Hepatocyte (in vitro differentiated cells): Measurements from ENCODE around the gene DYRK1A.

Source experiments
- EZH2 ChIP-seq: fragments of 200-600 bp; sonication (generic); IDR thresholded peaks from 2 replicates; pipeline ENCODE4 v1.6.1; 2016; ENCODE audit warnings: antibody characterized with exemption, mild to moderate bottlenecking, borderline replicate concordance
- TF ChIP-seq, protein P1 (sequence below): fragments of 200-600 bp; sonication (generic); IDR thresholded peaks from 2 replicates; pipeline ENCODE4 v1.5.1; 2016; ENCODE audit warnings: antibody characterized with exemption, mild to moderate bottlenecking; ENCODE audit not compliant: poor library complexity

DNA sequence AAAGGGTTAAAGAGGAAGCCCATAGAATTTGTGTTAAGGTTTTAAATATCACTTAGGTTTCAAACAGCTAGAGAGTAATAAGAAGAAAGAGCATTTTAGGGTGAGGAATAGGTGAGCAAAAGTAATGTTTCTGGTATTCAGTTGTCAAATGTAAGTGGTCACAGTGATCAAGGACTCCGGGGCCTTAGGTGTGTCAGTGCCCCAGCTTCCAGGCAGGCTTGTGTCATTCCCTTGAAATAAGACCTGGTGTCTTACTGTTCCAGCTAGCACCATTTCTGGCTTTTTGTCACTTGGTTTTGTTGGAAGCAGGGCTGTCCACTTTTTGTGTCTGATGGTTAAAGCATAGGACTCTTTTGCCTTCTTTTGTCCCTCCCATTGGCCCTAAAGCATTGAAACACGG, 69.6 kb downstream of the DYRK1A start:
- TF ChIP-seq, protein P1, sequence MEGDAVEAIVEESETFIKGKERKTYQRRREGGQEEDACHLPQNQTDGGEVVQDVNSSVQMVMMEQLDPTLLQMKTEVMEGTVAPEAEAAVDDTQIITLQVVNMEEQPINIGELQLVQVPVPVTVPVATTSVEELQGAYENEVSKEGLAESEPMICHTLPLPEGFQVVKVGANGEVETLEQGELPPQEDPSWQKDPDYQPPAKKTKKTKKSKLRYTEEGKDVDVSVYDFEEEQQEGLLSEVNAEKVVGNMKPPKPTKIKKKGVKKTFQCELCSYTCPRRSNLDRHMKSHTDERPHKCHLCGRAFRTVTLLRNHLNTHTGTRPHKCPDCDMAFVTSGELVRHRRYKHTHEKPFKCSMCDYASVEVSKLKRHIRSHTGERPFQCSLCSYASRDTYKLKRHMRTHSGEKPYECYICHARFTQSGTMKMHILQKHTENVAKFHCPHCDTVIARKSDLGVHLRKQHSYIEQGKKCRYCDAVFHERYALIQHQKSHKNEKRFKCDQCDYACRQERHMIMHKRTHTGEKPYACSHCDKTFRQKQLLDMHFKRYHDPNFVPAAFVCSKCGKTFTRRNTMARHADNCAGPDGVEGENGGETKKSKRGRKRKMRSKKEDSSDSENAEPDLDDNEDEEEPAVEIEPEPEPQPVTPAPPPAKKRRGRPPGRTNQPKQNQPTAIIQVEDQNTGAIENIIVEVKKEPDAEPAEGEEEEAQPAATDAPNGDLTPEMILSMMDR, result no peak
- TF ChIP-seq EZH2, result no peak
